MM.1S (cell line): ENCODE results near the gene ISL1.

Source experiments
- DNase-seq: peaks from one replicate; pipeline ENCODE4 v3.0.0-alpha.2; 2015
- H2AFZ ChIP-seq: fragments of 300-600 bp; sonication (generic); 2 replicates; pipeline ENCODE4 v1.6.0; 2016; ENCODE audit warnings: antibody characterized with exemption, low read length
- H3F3A ChIP-seq: fragments of 300-600 bp; sonication (generic); 2 replicates; pipeline ENCODE4 v1.6.1; 2016; ENCODE audit warnings: mild to moderate bottlenecking, antibody characterized with exemption, low read length, moderate library complexity, mixed read lengths; ENCODE audit not compliant: insufficient read depth
- H3K27ac ChIP-seq: fragments of 300-600 bp; sonication (generic); 2 replicates; pipeline ENCODE4 v1.5.1; 2016; ENCODE audit warnings: mild to moderate bottlenecking, low read length
- H3K27me3 ChIP-seq: fragments of 300-600 bp; sonication (generic); replicated peaks from 2 replicates; pipeline ENCODE4 v1.6.0; 2016; ENCODE audit warnings: low read length; ENCODE audit not compliant: insufficient read depth
- H3K36me3 ChIP-seq: fragments of 300-600 bp; sonication (generic); replicated peaks from 2 replicates; pipeline ENCODE4 v1.6.1; 2016; ENCODE audit warnings: mild to moderate bottlenecking, low read length, mixed read lengths; ENCODE audit not compliant: insufficient read depth
- H3K4me1 ChIP-seq: fragments of 300-600 bp; sonication (generic); 2 replicates; pipeline ENCODE4 v1.6.1; 2016; ENCODE audit warnings: low read length, mixed read lengths
- H3K4me2 ChIP-seq: fragments of 300-600 bp; sonication (generic); 2 replicates; pipeline ENCODE4 v1.6.0; 2016; ENCODE audit warnings: low read depth, low read length
- H3K4me3 ChIP-seq: fragments of 300-600 bp; sonication (generic); 2 replicates; pipeline ENCODE4 v1.5.1; 2016; ENCODE audit warnings: low read length, mixed read lengths
- H3K79me2 ChIP-seq: fragments of 300-600 bp; sonication (generic); 2 replicates; pipeline ENCODE4 v1.6.1; 2016; ENCODE audit warnings: mixed run types, low read length, mixed read lengths
- H3K9ac ChIP-seq: fragments of 300-600 bp; sonication (generic); 2 replicates; pipeline ENCODE4 v1.6.1; 2016; ENCODE audit warnings: low read length, mixed read lengths
- H3K9me2 ChIP-seq: fragments of 300-600 bp; sonication (generic); replicated peaks from 2 replicates; pipeline ENCODE4 v1.6.1; 2016; ENCODE audit warnings: mild to moderate bottlenecking, low read length, mixed read lengths; ENCODE audit not compliant: insufficient read depth
- H3K9me3 ChIP-seq: fragments of 300-600 bp; sonication (generic); replicated peaks from 2 replicates; pipeline ENCODE4 v1.6.1; 2016; ENCODE audit warnings: mild to moderate bottlenecking, low read length, mixed read lengths; ENCODE audit not compliant: insufficient read depth
- H4K20me1 ChIP-seq: fragments of 300-600 bp; sonication (generic); 2 replicates; pipeline ENCODE4 v1.6.1; 2016; ENCODE audit warnings: mild to moderate bottlenecking, low read length, moderate library complexity, mixed read lengths; ENCODE audit not compliant: insufficient read depth
- EZH2 ChIP-seq: fragments of 300-600 bp; sonication (generic); optimal IDR thresholded peaks from 2 replicates; pipeline ENCODE3; 2017; ENCODE audit warnings: low read depth, mild to moderate bottlenecking, antibody characterized with exemption, low read length, mixed read lengths
- EZH2phosphoT487 ChIP-seq: fragments of 300-600 bp; sonication (generic); IDR thresholded peaks from 2 replicates; pipeline ENCODE4 v1.6.1; 2018; ENCODE audit warnings: antibody characterized with exemption, low read length
- TF ChIP-seq, protein P1 (sequence below): fragments of 300-600 bp; sonication (generic); IDR thresholded peaks from 2 replicates; pipeline ENCODE4 v1.5.1; 2016; ENCODE audit warnings: antibody characterized with exemption, low read length, mixed read lengths

The ISL1 gene

DNA sequence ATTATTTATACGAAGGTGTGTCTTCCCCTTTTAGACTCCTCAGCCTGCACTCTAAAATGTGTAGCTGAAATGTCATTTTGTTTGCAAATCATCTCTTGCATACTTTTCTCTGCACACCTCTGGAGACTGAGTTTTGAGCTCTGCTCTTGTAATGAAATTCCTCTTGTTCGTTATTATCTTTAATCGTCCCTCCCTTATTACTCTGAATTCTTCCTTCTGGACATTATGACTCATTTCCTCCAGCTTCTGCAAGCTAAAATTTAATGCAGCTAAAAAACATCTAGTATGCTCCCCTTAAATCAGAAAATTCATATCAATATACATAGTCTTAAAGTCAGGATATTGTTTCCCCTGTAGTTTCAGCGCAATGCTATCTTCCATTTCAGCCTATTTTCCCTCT is 13.5 kb downstream of the ISL1 start:
- Histone ChIP-seq H3K27me3 (no peaks in the 10 kb centered on the region), H2AFZ (no peak overlapping the region), H3K4me1 (no peaks in the 10 kb centered on the region), H3K9me2 (no peaks in the 10 kb centered on the region), H3K4me3 (no peak overlapping the region), H3K36me3 (no peaks in the 10 kb centered on the region), H3K27ac (no peak overlapping the region), H3K79me2 (no peaks in the 10 kb centered on the region), H3K9ac (no peak overlapping the region), H3F3A (no peaks in the 10 kb centered on the region), H3K4me2 (no peak overlapping the region), H3K9me3 (no peaks in the 10 kb centered on the region), H4K20me1 (no peaks in the 10 kb centered on the region)
- DNase-seq: no peak
- TF ChIP-seq, protein P1, sequence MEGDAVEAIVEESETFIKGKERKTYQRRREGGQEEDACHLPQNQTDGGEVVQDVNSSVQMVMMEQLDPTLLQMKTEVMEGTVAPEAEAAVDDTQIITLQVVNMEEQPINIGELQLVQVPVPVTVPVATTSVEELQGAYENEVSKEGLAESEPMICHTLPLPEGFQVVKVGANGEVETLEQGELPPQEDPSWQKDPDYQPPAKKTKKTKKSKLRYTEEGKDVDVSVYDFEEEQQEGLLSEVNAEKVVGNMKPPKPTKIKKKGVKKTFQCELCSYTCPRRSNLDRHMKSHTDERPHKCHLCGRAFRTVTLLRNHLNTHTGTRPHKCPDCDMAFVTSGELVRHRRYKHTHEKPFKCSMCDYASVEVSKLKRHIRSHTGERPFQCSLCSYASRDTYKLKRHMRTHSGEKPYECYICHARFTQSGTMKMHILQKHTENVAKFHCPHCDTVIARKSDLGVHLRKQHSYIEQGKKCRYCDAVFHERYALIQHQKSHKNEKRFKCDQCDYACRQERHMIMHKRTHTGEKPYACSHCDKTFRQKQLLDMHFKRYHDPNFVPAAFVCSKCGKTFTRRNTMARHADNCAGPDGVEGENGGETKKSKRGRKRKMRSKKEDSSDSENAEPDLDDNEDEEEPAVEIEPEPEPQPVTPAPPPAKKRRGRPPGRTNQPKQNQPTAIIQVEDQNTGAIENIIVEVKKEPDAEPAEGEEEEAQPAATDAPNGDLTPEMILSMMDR: no peak
- TF ChIP-seq EZH2phosphoT487: no peak
- TF ChIP-seq EZH2: no peak

DNA sequence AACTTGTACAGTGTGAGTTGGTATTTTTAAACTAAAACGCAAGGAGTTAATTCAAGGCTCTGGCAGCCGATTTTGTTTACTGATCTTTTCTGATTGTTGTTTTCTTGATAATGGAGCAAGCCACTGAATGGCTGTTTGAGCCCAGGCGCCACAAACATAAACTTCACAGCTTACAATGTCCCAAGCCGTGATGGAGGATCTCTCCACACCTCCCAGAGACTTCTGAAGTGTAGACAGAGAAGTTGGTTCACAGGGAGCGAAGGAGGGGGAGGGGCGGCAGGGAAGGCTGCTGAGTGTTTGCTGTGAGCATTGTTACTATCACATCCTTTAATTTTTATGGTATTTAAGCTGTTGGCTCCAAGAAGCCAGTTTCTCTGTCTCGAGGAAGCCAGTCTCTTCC is 14.7 kb downstream of the ISL1 start:
- Histone ChIP-seq H4K20me1 (no peaks in the 10 kb centered on the region), H3K9me2 (no peaks in the 10 kb centered on the region), H2AFZ (no peak overlapping the region), H3K9me3 (no peaks in the 10 kb centered on the region), H3F3A (no peaks in the 10 kb centered on the region), H3K4me2 (no peak overlapping the region), H3K79me2 (no peaks in the 10 kb centered on the region), H3K27me3 (no peaks in the 10 kb centered on the region), H3K9ac (no peak overlapping the region), H3K4me3 (no peak overlapping the region), H3K4me1 (no peaks in the 10 kb centered on the region), H3K27ac (no peak overlapping the region), H3K36me3 (no peaks in the 10 kb centered on the region)
- no peak for TF ChIP-seq EZH2phosphoT487
- TF ChIP-seq, protein P1: no peak
- TF ChIP-seq EZH2: no peak
- DNase-seq: no peak

DNA sequence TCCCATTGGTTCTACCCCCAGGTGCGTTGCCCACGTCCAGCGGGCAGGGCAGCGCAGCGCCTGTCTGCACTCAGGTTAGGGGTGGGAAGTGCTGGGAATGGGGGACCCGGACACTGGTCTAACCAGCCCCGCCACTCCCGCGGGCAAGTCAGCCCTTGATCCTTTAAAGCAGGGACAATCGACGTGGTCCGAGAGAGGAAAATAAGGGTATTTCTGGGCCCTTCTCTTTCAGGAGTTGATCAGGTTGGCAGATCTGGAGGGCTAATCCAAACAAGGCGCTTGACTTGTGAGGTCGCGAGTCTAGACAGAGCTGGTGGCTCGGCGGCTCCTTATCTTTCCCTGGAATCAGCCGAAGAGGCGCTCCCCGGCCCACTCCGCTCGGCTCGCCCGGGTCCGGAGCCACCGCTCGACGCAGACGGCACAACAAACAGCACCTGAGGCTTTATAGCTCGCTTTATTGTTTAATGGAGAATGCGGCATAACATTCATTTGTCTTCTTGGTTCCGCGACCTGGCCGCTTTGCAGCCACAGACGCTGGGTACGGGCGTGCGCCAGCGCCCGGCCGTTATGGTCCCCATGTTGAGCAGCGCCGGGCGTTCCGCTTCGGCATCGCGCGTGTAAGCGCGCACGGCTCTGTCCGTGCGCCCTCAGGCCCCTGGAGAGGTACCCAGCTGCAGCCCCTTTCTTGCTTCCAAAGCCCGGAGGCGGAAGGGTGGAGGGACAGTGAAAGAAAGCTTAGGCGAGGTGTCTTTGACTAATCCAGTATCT is 15.8 kb downstream of the ISL1 start:
- Histone ChIP-seq H3K27me3 (no peaks in the 10 kb centered on the region), H3K4me1 (no peaks in the 10 kb centered on the region), H3K27ac (no peak overlapping the region), H4K20me1 (no peaks in the 10 kb centered on the region), H3F3A (no peaks in the 10 kb centered on the region), H2AFZ (no peak overlapping the region), H3K9me3 (no peaks in the 10 kb centered on the region), H3K9ac (no peak overlapping the region), H3K4me2 (no peak overlapping the region), H3K4me3 (no peak overlapping the region), H3K79me2 (no peaks in the 10 kb centered on the region), H3K9me2 (no peaks in the 10 kb centered on the region), H3K36me3 (no peaks in the 10 kb centered on the region)
- no peak for DNase-seq
- TF ChIP-seq EZH2phosphoT487 (no peak), EZH2 (no peak)
- TF ChIP-seq, protein P1: no peak
